Measurements from ENCODE around the gene PECR. TPM values are rescaled to one million over a fixed set of nuclear protein-coding genes. Genes with fewer than 3 reads are reported as not detected.
"Not testable (repeated sequence)": the region's sequence is repeated elsewhere in the genome, so short reads cannot be mapped to it uniquely, and the experiment has no call there.

Gene PECR
- total RNA-seq, 4 donors from 2014 or later, result 1.2 to 25.4 (median 14.9) TPM

DNA sequence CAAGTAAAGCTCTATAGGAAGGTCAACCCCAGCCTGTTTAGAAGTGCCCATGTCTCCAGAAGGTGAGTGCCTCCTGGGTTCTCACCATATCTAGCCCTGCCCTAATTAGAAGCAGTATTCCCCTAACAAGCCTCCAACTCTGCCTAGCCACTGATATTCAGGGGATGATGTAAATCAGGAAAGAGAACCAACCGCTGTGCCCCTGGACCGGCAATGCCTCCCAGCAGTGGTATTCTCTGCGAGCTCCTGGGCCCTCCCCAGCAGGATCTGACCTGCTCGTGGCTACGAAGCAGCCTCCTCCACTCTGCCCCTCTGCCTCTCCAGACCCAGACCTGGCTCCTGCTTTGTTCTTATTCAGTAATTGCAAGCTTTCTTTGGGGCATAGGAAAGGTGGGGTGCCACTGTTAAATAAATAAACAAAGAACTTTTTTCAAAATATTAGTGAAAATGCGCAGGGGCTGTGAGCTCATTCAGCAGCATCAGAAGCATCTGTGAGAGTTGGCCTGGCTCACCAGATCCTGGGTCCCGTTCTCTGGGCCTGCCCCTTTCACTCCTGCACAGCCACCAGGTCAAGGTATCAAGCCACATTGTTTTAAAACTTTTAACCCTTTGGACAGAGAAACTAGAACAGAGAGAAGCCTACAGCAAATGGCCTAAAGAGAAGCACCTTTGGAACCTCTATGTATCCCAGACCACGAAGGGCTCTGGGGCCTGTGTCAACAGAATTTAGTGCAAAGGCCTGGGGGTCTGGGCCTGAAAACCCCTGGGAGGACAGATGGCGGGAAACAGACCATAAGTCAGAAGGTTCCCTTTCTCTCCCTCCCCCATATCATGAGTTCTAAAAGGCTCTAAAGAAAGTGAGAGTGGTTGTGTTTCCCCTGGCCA is 80.2 kb downstream of the PECR start:
- H3K4me1 ChIP-seq, result no peaks in the 10 kb centered on the region
- no peak overlapping the region for H3K27ac ChIP-seq
- no peak overlapping the region for H3K4me3 ChIP-seq
- no peaks in the 10 kb centered on the region for H3K36me3 ChIP-seq
- no peaks in the 10 kb centered on the region for H3K27me3 ChIP-seq
- intact Hi-C loops (cut with DNase I; ENCODE audit: low total_unique reads), result no loop called here
- TF ChIP-seq, protein P1, sequence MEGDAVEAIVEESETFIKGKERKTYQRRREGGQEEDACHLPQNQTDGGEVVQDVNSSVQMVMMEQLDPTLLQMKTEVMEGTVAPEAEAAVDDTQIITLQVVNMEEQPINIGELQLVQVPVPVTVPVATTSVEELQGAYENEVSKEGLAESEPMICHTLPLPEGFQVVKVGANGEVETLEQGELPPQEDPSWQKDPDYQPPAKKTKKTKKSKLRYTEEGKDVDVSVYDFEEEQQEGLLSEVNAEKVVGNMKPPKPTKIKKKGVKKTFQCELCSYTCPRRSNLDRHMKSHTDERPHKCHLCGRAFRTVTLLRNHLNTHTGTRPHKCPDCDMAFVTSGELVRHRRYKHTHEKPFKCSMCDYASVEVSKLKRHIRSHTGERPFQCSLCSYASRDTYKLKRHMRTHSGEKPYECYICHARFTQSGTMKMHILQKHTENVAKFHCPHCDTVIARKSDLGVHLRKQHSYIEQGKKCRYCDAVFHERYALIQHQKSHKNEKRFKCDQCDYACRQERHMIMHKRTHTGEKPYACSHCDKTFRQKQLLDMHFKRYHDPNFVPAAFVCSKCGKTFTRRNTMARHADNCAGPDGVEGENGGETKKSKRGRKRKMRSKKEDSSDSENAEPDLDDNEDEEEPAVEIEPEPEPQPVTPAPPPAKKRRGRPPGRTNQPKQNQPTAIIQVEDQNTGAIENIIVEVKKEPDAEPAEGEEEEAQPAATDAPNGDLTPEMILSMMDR (IDR thresholded peaks at IDR 0.05), result no peak
- TF ChIP-seq POLR2A (IDR thresholded peaks at IDR 0.05), result no peak
- DNase-seq, result no peak
- no peaks in the 10 kb centered on the region for H3K9me3 ChIP-seq

DNA sequence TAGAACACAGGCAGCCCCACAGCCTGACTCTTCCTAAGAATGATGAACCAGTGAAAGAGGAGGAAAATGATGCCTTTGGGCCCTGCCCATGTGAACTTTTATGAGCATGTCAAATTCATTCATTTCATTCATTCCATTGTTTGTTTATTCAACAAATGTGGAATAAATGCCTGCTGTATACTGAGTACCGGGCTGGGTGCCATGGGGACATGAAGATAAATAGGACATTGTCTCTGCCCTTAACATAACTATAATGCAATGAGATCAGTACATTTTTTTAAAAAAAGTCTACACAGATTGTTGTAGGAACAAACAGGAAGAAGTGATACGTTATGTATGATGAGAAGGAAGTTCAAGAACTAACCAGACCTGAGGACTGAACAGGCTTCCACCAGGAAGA is 83.0 kb downstream of the PECR start:
- no peak overlapping the region for H3K27ac ChIP-seq
- intact Hi-C loops (cut with DNase I; ENCODE audit: low total_unique reads), result no loop called here
- TF ChIP-seq, protein P1 (IDR thresholded peaks at IDR 0.05), result no peak
- no peak for TF ChIP-seq POLR2A (IDR thresholded peaks at IDR 0.05)
- no peaks in the 10 kb centered on the region for H3K27me3 ChIP-seq
- H3K36me3 ChIP-seq, result no peaks in the 10 kb centered on the region
- no peaks in the 10 kb centered on the region for H3K4me1 ChIP-seq
- DNase-seq, result no peak
- no peak overlapping the region for H3K4me3 ChIP-seq
- no peaks in the 10 kb centered on the region for H3K9me3 ChIP-seq

DNA sequence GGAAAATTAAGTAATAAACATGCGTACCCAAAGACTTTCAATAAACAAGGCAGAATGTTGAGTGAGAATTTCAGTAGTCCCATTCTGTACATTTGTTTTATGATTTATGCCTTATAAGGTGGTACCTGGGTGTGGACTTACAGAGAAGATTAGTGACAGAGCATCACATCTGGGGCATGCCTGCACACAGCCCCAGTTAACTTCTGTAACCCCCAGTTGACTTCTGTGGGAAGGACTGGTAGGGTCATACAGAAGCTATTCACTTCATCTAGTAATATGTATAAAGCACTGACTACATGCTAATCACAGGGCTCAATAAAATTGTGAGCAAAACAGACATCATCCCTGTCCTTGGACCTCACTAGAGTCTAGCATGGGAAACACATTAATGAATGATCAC is 84.4 kb downstream of the PECR start:
- no peak for DNase-seq
- no peaks in the 10 kb centered on the region for H3K27me3 ChIP-seq
- no peaks in the 10 kb centered on the region for H3K9me3 ChIP-seq
- H3K4me1 ChIP-seq, result no peaks in the 10 kb centered on the region
- H3K27ac ChIP-seq, result no peak overlapping the region
- no peaks in the 10 kb centered on the region for H3K36me3 ChIP-seq
- intact Hi-C loops (cut with DNase I; ENCODE audit: low total_unique reads), result no loop called here
- no peak overlapping the region for H3K4me3 ChIP-seq
- no peak for TF ChIP-seq POLR2A (IDR thresholded peaks at IDR 0.05)
- TF ChIP-seq, protein P1 (IDR thresholded peaks at IDR 0.05), result no peak

DNA sequence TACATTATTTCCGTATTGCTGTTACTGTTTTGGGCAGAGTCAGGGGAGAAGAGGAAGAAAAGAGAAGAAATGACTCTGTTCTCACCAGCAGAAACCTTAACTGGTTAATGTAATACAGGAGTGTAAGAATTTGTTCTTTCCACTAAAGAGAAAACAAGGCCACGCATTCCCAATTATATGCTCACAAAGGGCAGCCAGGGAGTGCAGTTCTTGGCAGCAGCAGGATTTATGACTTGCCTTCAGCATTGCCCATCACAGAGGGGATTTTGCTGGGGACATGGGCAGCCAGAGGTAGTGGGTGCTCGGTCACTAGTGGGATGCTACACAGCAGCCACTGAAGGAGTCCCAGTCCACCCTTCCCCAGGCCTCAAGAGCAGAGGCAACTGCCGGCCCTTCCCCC is 86.7 kb downstream of the PECR start:
- H3K27me3 ChIP-seq, result no peaks in the 10 kb centered on the region
- H3K9me3 ChIP-seq, result no peaks in the 10 kb centered on the region
- TF ChIP-seq POLR2A (IDR thresholded peaks at IDR 0.05), result no peak
- TF ChIP-seq, protein P1 (IDR thresholded peaks at IDR 0.05), result no peak
- H3K27ac ChIP-seq, result no peak overlapping the region
- DNase-seq, result no peak
- H3K4me3 ChIP-seq, result no peak overlapping the region
- H3K4me1 ChIP-seq, result no peaks in the 10 kb centered on the region
- no peaks in the 10 kb centered on the region for H3K36me3 ChIP-seq
- intact Hi-C loops (cut with DNase I; ENCODE audit: low total_unique reads), result no loop called here

DNA sequence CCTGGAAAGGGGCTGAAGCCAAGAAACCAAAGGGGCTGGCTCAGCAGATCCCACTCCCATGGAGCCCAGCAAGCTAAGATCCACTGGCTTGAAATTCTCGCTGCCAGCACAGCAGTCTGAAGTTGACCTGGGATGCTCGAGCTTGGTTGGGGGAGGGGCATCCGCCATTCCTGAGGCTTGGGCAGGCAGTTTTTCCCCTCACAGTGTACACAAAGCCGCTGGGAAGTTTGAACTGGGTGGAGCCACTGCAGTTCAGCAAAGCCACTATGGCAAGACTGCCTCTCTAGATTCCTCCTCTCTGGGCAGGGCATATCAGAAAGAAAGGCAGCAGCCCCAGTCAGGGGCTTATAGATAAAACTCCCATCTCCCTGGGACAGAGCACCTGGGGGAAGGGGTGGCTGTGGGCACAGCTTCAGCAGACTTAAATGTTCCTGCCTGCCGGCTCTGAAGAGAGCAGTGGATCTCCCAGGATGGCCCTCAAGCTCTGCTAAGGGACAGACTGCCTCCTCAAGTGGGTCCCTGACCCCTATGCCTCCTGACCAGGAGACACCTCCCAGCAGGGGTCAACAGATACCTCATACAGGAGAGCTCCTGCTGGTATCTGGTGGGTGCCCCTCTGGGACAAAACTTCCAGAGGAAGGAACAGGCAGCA is 92.9 kb downstream of the PECR start:
- H3K27ac ChIP-seq; H3K4me3 ChIP-seq; DNase-seq; H3K9me3 ChIP-seq; H3K27me3 ChIP-seq; H3K36me3 ChIP-seq; intact Hi-C loops (cut with DNase I; ENCODE audit: low total_unique reads); H3K4me1 ChIP-seq: not testable (repeated sequence)

Other genes starting within 250 kb of the PECR start
- 1 to 10 TPM in 3 of 4 donors, under 1 TPM in 1; 0.59 to 8.5 (median 3.9) TPM for gene MREG, start 68.3 kb downstream of the PECR start, total RNA-seq
- 1 to 10 TPM in 1 of 4 donors, under 1 TPM in 1, not detected in 2; 0.97 to 1.0 TPM for gene TMEM169, start 110 bp upstream of the PECR start, total RNA-seq
- gene XRCC5, start 27.5 kb upstream of the PECR start, total RNA-seq, result 100 to 1,000 TPM in 3 of 4 donors, 10 to 100 TPM in 1; 61.2 to 320 (median 168) TPM

Data from uterus (tissue), 4 donors.